Immature natural killer cell (primary cell): Measurements from ENCODE around the gene P2RX7. TPM values are rescaled to one million over a fixed set of nuclear protein-coding genes. Genes with fewer than 3 reads are reported as not detected.

Experiments used
- DNase-seq, 3 donors: peaks; one replicate each; pipeline ENCODE4 v3.0.0; 2022; ENCODE audit warnings: mixed read lengths in 1 of 3
- H3K27ac Mint-ChIP-seq, 6 donors: one replicate each; pipeline ENCODE4 v1.8.0; 2020; ENCODE audit warnings: mixed read lengths in 6 of 6, mild to moderate bottlenecking in 5 of 6, inconsistent platforms in 4 of 6, moderate library complexity in 3 of 6
- H3K27me3 Mint-ChIP-seq, 3 donors: one replicate each; pipeline ENCODE4 v1.8.0; 2020 to 2021; ENCODE audit warnings: low read depth in 3 of 3, mild to moderate bottlenecking in 3 of 3, mixed read lengths in 3 of 3, moderate library complexity in 3 of 3, inconsistent platforms in 1 of 3
- H3K36me3 Mint-ChIP-seq, 3 donors: one replicate each; pipeline ENCODE4 v1.8.0; 2020; ENCODE audit warnings: mixed read lengths in 3 of 3, inconsistent platforms in 2 of 3, mild to moderate bottlenecking in 2 of 3
- H3K4me1 Mint-ChIP-seq, 2 donors: one replicate each; pipeline ENCODE4 v1.8.0; 2020; ENCODE audit warnings: inconsistent platforms in 2 of 2, mild to moderate bottlenecking in 2 of 2, mixed read lengths in 2 of 2, moderate library complexity in 1 of 2
- H3K4me3 Mint-ChIP-seq, 5 donors: one replicate each; pipeline ENCODE4 v1.8.0; 2020; ENCODE audit warnings: mild to moderate bottlenecking in 5 of 5, mixed read lengths in 5 of 5, inconsistent platforms in 3 of 5, moderate library complexity in 3 of 5
- H3K9me3 Mint-ChIP-seq, 6 donors: one replicate each; pipeline ENCODE4 v1.8.0; 2020; ENCODE audit warnings: mild to moderate bottlenecking in 6 of 6, mixed read lengths in 6 of 6, inconsistent platforms in 4 of 6, moderate library complexity in 3 of 6
- polyA plus RNA-seq, 3 donors: library from polyadenylated mRNA; unstranded; fragments of 300-500 nt; fragmentation: Illumina TruSeq; gene quantifications; one replicate each; pipeline ENCODE4 v1.2.3, GENCODE V29; 2021

P2RX7 gene
- polyA plus RNA-seq, 3 donors from 2014 or later: 7.5 to 17.4 (median 12.9) TPM

- no peaks in the 10 kb centered on the region for H3K4me1 Mint-ChIP-seq
- peaks cover 27 to 47% (median 37%) of the 10 kb centered on the region in 3 donors for H3K36me3 Mint-ChIP-seq
- H3K9me3 Mint-ChIP-seq: peaks cover 0 to 1% (median 0%) of the 10 kb centered on the region in 6 donors
- H3K27ac Mint-ChIP-seq: peak overlapping the region in 1 of 6 donors; percentile 24
- DNase-seq: no peak
- no peak overlapping the region for H3K4me3 Mint-ChIP-seq
- H3K27me3 Mint-ChIP-seq: peaks cover 0 to 3% (median 0%) of the 10 kb centered on the region in 3 donors
Measured at GRCh38 chr12:121176826-121177529, 44.3 kb downstream of the P2RX7 start.

GRCh38 chr12:121181181-121181580 lies 48.5 kb downstream of the P2RX7 start:
- H3K27ac Mint-ChIP-seq: no peak overlapping the region
- H3K4me1 Mint-ChIP-seq: no peaks in the 10 kb centered on the region

GRCh38 chr12:121182222-121182893 lies 49.7 kb downstream of the P2RX7 start:
- Mint-ChIP-seq H3K27ac (no peak overlapping the region), H3K9me3 (peaks cover 0 to 4% (median 0%) of the 10 kb centered on the region in 6 donors)

More at GRCh38 chr12:121181181-121181580, 48.5 kb downstream of the P2RX7 start:
- DNase-seq: no peak
- no peak overlapping the region for H3K4me3 Mint-ChIP-seq
- H3K36me3 Mint-ChIP-seq: peaks cover 27 to 31% (median 30%) of the 10 kb centered on the region in 3 donors
- H3K27me3 Mint-ChIP-seq: no peaks in the 10 kb centered on the region
- peaks cover 0 to 4% (median 0%) of the 10 kb centered on the region in 6 donors for H3K9me3 Mint-ChIP-seq

GRCh38 chr12:121184425-121184824 lies 51.7 kb downstream of the P2RX7 start:
- Mint-ChIP-seq H3K4me3 (no peak overlapping the region), H3K27ac (no peak overlapping the region), H3K36me3 (peaks cover 19 to 32% (median 19%) of the 10 kb centered on the region in 3 donors), H3K4me1 (no peaks in the 10 kb centered on the region), H3K9me3 (peaks cover 0 to 4% (median 0%) of the 10 kb centered on the region in 6 donors), H3K27me3 (no peaks in the 10 kb centered on the region)
- DNase-seq: no peak

More at GRCh38 chr12:121182222-121182893, 49.7 kb downstream of the P2RX7 start:
- Mint-ChIP-seq H3K27me3 (no peaks in the 10 kb centered on the region), H3K4me3 (no peak overlapping the region), H3K4me1 (no peaks in the 10 kb centered on the region), H3K36me3 (peaks cover 22 to 31% (median 25%) of the 10 kb centered on the region in 3 donors)
- DNase-seq: no peak

GRCh38 chr12:121184984-121185889 lies 52.6 kb downstream of the P2RX7 start:
- no peak overlapping the region for H3K27ac Mint-ChIP-seq
- H3K9me3 Mint-ChIP-seq: peaks cover 0 to 4% (median 0%) of the 10 kb centered on the region in 6 donors
- no peaks in the 10 kb centered on the region for H3K27me3 Mint-ChIP-seq
- H3K4me3 Mint-ChIP-seq: no peak overlapping the region
- DNase-seq: no peak
- no peaks in the 10 kb centered on the region for H3K4me1 Mint-ChIP-seq
- peaks cover 13 to 28% (median 15%) of the 10 kb centered on the region in 3 donors for H3K36me3 Mint-ChIP-seq

- Mint-ChIP-seq H3K9me3 (peaks cover 0 to 4% (median 0%) of the 10 kb centered on the region in 6 donors), H3K4me3 (no peak overlapping the region), H3K27me3 (no peaks in the 10 kb centered on the region), H3K4me1 (no peaks in the 10 kb centered on the region), H3K27ac (no peak overlapping the region), H3K36me3 (peaks cover 7 to 24% (median 14%) of the 10 kb centered on the region in 3 donors)
- DNase-seq: no peak
Measured at GRCh38 chr12:121186826-121187225, 54.1 kb downstream of the P2RX7 start.

- no peaks in the 10 kb centered on the region for H3K27me3 Mint-ChIP-seq
- H3K9me3 Mint-ChIP-seq: no peaks in the 10 kb centered on the region
- no peaks in the 10 kb centered on the region for H3K4me1 Mint-ChIP-seq
- H3K36me3 Mint-ChIP-seq: peaks cover under 1 to 17% (median 9%) of the 10 kb centered on the region in 3 donors
- peak overlapping the region in 3 of 6 donors; percentile 40 to 59 (median 46) for H3K27ac Mint-ChIP-seq
- no peak overlapping the region for H3K4me3 Mint-ChIP-seq
- no peak for DNase-seq
Measured at GRCh38 chr12:121187501-121187900, 54.8 kb downstream of the P2RX7 start.

GRCh38 chr12:121188227-121188626 lies 55.6 kb downstream of the P2RX7 start:
- no peak overlapping the region for H3K27ac Mint-ChIP-seq
- peaks cover 0 to 17% (median 9%) of the 10 kb centered on the region in 3 donors for H3K36me3 Mint-ChIP-seq
- no peak overlapping the region for H3K4me3 Mint-ChIP-seq

GRCh38 chr12:121189131-121189530 lies 56.5 kb downstream of the P2RX7 start:
- no peak overlapping the region for H3K4me3 Mint-ChIP-seq
- H3K9me3 Mint-ChIP-seq: no peaks in the 10 kb centered on the region
- peak overlapping the region in 1 of 6 donors; percentile 27 for H3K27ac Mint-ChIP-seq
- H3K36me3 Mint-ChIP-seq: peaks cover 0 to 17% (median 9%) of the 10 kb centered on the region in 3 donors
- no peak for DNase-seq
- H3K27me3 Mint-ChIP-seq: no peaks in the 10 kb centered on the region
- H3K4me1 Mint-ChIP-seq: no peaks in the 10 kb centered on the region

More at GRCh38 chr12:121188227-121188626, 55.6 kb downstream of the P2RX7 start:
- H3K4me1 Mint-ChIP-seq: no peaks in the 10 kb centered on the region
- no peak for DNase-seq
- H3K27me3 Mint-ChIP-seq: no peaks in the 10 kb centered on the region
- H3K9me3 Mint-ChIP-seq: no peaks in the 10 kb centered on the region

GRCh38 chr12:121189619-121190155 lies 57.0 kb downstream of the P2RX7 start:
- peaks cover 0 to 17% (median 9%) of the 10 kb centered on the region in 3 donors for H3K36me3 Mint-ChIP-seq
- no peaks in the 10 kb centered on the region for H3K4me1 Mint-ChIP-seq
- no peak for DNase-seq
- no peaks in the 10 kb centered on the region for H3K9me3 Mint-ChIP-seq
- no peaks in the 10 kb centered on the region for H3K27me3 Mint-ChIP-seq
- peak overlapping the region in 1 of 6 donors; percentile 27 for H3K27ac Mint-ChIP-seq
- no peak overlapping the region for H3K4me3 Mint-ChIP-seq

- Mint-ChIP-seq H3K4me1 (no peaks in the 10 kb centered on the region), H3K36me3 (peaks cover 0 to 14% (median 4%) of the 10 kb centered on the region in 3 donors), H3K4me3 (no peak overlapping the region), H3K27ac (peak overlapping the region in 1 of 6 donors; percentile 63), H3K27me3 (no peaks in the 10 kb centered on the region), H3K9me3 (no peaks in the 10 kb centered on the region)
- no peak for DNase-seq
Measured at GRCh38 chr12:121190523-121191031, 57.9 kb downstream of the P2RX7 start.

GRCh38 chr12:121191151-121191550 lies 58.5 kb downstream of the P2RX7 start:
- Mint-ChIP-seq H3K4me1 (no peaks in the 10 kb centered on the region), H3K27ac (no peak overlapping the region), H3K27me3 (no peaks in the 10 kb centered on the region), H3K9me3 (no peaks in the 10 kb centered on the region), H3K36me3 (peaks cover 0 to 12% (median 3%) of the 10 kb centered on the region in 3 donors), H3K4me3 (no peak overlapping the region)
- DNase-seq: no peak

- H3K4me1 Mint-ChIP-seq: peaks cover 7 to 9% of the 10 kb centered on the region in 2 donors
- H3K9me3 Mint-ChIP-seq: no peaks in the 10 kb centered on the region
- peaks cover 0 to 3% (median 0%) of the 10 kb centered on the region in 3 donors for H3K27me3 Mint-ChIP-seq
- peak overlapping the region in 3 of 5 donors; percentile 1 to 30 (median 13) for H3K4me3 Mint-ChIP-seq
- H3K36me3 Mint-ChIP-seq: no peaks in the 10 kb centered on the region
- peak in 2 of 3 donors; percentile 5 to 6 for DNase-seq
- peak overlapping the region in 3 of 6 donors; percentile 5 to 61 (median 46) for H3K27ac Mint-ChIP-seq
Measured at GRCh38 chr12:121196902-121197301, 64.2 kb downstream of the P2RX7 start.
